HG02588 (cell line): ENCODE measurements around the gene CBLB.

Experiments
- ATAC-seq: cut with Tn5 transposase; IDR thresholded peaks from one replicate; pipeline ENCODE4 v1.9.1; 2021; ENCODE audit warnings: mild to moderate bottlenecking, moderate library complexity; ENCODE audit not compliant: unreplicated experiment

Gene CBLB

DNA sequence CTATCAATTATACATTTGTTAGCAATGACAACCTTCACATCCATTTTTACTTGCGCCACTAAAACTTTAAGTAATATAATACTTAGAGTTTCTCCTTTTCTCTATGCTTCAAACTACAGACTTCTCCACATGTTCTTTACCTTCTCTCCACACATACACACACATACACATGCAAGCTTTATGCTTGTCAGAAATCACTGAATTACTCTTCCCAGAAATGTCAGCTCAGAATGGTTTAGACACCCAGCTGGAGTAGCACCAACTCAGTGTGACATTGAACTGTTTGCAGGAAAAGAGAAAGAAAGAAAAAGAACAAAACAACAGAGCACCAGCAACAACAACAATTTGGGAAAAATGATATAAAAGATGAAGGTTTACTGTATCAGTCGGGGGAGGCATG, 20.9 kb downstream of the CBLB start:
- ATAC-seq: no peak

DNA sequence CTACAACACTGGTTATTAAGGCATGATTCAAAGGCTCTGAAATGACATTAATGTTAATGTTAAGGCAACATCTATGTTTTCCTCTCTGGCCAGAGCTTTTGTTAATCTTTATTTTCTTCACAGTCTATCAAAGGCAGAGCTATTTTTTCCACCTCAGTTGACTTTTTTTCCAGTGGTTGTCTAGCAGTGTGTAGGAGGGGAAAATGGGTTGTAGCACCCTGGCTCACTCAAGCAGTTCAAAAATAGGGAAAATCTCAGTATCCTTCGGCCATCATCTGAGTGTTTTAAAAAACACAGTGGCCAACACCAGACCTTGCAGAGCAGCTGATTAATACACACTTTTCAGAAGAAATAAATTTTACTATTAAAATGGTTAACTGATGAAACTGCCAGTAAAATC, 21.4 kb downstream of the CBLB start:
- ATAC-seq: no peak

DNA sequence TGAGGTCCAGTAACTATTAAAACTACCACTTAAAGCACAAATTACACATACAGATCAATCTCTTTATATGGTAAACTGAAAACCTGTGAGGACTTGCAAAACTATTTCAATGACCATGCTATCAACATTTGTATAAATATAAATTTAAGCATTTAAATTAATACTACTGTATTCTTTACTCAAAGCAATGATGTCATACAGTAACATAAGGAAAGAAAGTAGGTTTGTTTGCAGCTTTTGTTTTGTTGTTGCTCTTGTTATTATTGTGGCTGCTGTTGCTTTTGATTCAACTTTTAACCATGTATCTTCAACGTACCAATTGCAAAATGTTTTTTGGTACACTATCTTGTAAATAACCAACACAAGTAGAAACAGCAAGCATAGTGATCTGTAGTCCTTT, 22.0 kb downstream of the CBLB start:
- no peak for ATAC-seq

DNA sequence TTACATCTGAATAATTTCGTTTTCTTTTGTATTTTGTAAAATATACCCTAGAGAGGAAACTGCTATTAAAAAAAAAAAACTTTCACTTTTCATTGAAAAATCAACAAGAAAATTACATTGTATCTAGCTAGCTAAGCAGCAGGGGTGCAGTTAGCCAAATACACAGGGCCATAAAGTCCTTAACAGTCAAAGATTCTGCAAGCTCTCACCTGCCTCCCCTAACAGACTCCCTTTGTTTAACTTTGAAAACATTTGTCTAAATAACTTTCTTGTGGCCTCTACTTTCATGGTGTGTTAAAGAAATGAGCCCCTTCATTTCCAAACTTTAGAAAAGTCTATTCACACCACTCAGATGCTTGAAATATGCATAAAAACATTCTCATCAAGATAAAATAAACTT, 23.3 kb downstream of the CBLB start:
- ATAC-seq: no peak

- ATAC-seq: no peak
Measured at GRCh38 chr3:105844704-105845103, 24.1 kb downstream of the CBLB start.

GRCh38 chr3:105843994-105844393, 24.8 kb downstream of the CBLB start:
- ATAC-seq: no peak

DNA sequence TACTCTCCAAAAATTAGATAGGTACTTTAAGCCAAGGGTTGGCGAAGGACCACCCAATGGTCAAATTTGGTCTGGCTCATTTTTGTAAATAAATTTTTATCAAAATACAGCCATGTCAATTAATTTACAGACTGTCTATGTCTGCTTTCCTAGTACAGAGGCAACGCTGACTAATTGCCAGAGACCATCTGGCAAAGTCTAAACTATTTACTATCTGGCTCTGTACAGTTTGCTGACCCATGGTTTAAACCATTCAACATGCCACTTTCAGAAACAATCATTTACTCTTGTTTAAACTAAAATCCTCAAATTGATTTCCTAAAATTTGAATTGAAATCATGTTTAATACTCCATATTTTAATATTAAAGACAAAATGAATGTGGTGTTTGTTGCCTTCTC, 25.9 kb downstream of the CBLB start:
- ATAC-seq: no peak

DNA sequence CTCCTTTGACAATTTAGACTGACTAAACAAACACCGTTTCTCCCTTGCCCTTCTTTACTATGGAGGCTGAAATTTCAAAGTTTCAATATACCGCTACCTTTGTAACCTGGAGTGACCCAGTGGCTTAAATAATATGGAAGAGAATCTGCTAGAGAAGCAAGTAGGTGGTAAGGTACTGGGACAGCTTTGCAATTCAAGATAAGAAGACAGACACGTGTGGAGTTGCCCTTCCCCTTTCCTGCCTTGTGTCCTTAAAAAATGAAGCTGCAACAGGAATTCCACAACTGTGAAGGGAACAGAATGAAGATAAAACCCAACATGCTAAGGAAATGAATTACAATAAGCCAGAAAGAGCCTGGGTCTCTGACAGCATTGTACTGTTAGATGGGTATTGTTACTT, 26.4 kb downstream of the CBLB start:
- ATAC-seq: no peak

GRCh38 chr3:105837947-105838346, 30.9 kb downstream of the CBLB start:
- ATAC-seq: no peak

DNA sequence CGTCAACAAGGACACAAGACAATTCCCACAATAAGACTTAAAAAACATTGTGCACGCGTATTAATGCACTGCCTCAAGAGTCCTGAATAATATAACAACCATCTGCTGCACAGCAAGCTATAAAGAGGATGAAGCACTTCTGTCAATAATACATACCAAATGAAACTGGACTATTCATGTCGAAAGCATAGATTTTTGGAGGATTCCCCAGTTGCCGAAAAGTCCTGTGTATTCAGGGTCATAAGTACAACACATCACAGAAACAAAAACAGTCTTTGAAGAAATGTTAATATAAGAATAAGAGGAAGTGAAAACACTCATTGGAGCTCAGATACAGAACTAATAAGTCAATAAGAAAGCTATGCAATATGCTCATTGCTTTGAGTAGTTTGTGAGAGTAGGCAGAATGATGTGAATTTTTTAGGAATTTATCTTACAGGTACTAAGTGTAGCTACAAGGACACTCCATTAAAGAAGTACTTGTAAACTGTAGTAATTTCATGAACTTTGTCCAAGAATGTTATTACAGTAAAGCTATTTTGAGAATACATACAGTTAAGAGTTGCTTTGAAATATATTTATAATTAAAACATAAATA, 31.6 kb downstream of the CBLB start:
- ATAC-seq: peak; percentile 92

- ATAC-seq: peak; percentile 57
Measured at GRCh38 chr3:105836533-105836932, 32.3 kb downstream of the CBLB start.

DNA sequence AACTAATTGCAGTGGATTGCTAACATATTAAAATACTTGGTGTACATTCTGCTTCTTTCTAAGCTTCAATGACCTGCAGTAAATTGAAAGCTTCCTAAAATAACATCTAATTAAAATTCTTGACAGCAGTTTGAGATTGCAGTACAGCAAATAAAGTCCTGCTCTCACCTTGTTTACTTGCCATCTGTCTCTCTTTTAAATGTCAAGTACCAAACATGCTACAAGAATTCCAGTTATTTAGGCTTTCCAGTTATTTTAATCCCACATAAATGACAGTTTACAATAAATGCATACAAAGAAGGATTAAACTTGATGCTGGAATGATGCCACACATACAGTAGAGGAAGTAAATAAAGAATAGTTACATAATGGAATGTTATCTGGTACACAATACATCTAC, 33.2 kb downstream of the CBLB start:
- ATAC-seq: no peak

GRCh38 chr3:105834768-105835167, 34.0 kb downstream of the CBLB start:
- ATAC-seq: no peak

DNA sequence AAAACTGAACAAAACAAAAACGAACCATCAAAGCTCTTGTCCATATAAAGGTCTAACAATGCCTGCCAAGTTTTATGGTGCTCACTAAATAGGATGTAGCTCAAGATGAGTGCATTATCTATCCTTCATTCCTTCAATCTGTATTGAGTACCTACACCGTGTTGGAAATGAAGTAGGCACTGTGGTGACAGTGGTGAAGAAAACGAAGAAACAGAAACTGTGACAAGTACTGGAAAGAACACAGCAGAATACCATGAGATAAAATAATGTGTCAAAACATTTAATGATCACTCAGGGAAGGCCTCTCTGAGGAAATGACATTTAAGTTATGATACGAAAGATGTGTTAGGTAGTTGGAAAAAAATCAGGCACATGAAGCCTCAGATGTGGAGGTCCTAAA, 36.2 kb downstream of the CBLB start:
- ATAC-seq: no peak

DNA sequence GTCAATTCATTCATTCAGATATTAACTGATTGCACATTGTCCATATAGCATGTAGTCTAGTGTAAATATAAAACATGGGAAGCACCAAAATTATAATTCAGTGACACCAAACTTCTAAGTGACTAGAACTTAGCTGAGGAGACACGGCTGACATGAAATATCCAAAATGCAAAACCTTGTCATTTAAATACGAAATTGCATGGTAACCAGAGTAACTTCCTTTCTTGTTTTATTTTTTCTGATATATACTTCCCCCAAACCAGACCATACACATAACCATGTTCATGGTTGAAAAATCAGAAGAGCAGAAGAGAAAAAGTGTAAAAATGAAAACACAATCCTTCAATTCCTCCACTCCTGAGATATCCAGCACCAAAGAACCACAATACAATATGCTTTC, 38.0 kb downstream of the CBLB start:
- ATAC-seq: no peak

GRCh38 chr3:105829871-105830622, 38.8 kb downstream of the CBLB start:
- ATAC-seq: no peak

- no peak for ATAC-seq
Measured at GRCh38 chr3:105829229-105829628, 39.6 kb downstream of the CBLB start.

- peak; percentile 51 for ATAC-seq
Measured at GRCh38 chr3:105828703-105829102, 40.1 kb downstream of the CBLB start.

GRCh38 chr3:105827959-105828358, 40.9 kb downstream of the CBLB start:
- ATAC-seq: no peak

- ATAC-seq: peak; percentile 61
Measured at GRCh38 chr3:105826778-105827634, 41.8 kb downstream of the CBLB start.

DNA sequence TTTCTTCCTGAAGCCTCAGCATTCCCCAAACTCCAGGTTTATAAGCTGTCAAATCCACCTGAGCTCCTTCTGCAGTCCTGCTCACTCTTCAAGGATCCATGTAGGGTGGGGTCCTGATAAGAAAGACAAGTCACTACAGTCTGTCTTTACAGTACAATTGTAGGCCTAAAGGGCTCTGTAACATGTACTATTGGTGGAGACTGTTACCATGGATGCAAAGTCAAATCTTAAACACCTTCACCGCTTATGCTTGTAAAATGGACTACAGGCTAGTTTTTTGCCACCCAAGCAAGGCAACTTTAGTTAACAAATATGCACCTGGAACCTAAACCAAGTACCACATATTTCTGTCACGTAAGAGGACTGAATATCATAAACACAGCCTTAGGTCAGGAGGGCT, 44.7 kb downstream of the CBLB start:
- no peak for ATAC-seq
